Measurements from ENCODE around the gene SGCD. TPM values are rescaled to one million over a fixed set of nuclear protein-coding genes. Genes with fewer than 3 reads are reported as not detected.

The SGCD gene
- total RNA-seq, 1 donor from 2014 or later = 0.33 TPM

GRCh38 chr5:156695774-156696173 is 368.8 kb downstream of the SGCD start:
- H3K27me3 Mint-ChIP-seq (ENCODE audit: low read depth) = no peaks in the 10 kb centered on the region
- H3K4me3 Mint-ChIP-seq = no peak overlapping the region
- no peaks in the 10 kb centered on the region for H3K9me3 Mint-ChIP-seq
- DNase-seq (ENCODE audit: low read depth, low spot score) = no peak
- no peaks in the 10 kb centered on the region for H3K36me3 Mint-ChIP-seq (ENCODE audit: low read depth)
- TF ChIP-seq CTCF (conservative IDR thresholded peaks at IDR 0.05) = no peak
- H3K27ac Mint-ChIP-seq (ENCODE audit: unreplicated experiment) = no peak overlapping the region
- H3K4me1 Mint-ChIP-seq = peaks cover 11% of the 10 kb centered on the region

DNA sequence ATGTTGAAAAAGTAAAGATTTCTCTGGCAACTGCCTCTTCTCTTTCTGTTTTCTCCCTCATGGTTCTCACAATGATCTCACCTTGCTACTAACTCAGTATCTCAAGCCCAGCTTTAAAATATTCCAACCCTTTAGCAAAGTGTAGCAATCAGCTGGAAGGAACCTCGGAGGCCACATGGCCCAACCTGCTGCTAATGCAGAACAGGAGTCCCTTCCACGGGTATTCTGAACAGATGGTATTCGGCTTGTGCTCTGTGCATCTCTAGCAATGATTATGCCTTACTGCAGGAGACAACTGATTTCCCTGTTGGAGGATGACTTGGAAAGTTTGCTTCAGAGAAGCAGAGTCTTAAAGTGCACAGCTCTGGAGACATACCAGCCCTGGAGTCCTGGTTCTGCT is 371.4 kb downstream of the SGCD start:
- TF ChIP-seq CTCF (conservative IDR thresholded peaks at IDR 0.05) = no peak
- peaks cover 11% of the 10 kb centered on the region for H3K4me1 Mint-ChIP-seq
- H3K27me3 Mint-ChIP-seq (ENCODE audit: low read depth) = no peaks in the 10 kb centered on the region
- no peaks in the 10 kb centered on the region for H3K9me3 Mint-ChIP-seq
- H3K36me3 Mint-ChIP-seq (ENCODE audit: low read depth) = no peaks in the 10 kb centered on the region
- no peak overlapping the region for H3K4me3 Mint-ChIP-seq
- H3K27ac Mint-ChIP-seq (ENCODE audit: unreplicated experiment) = no peak overlapping the region
- DNase-seq (ENCODE audit: low read depth, low spot score) = no peak

GRCh38 chr5:156699147-156699546 is 372.2 kb downstream of the SGCD start:
- no peak for DNase-seq (ENCODE audit: low read depth, low spot score)
- no peaks in the 10 kb centered on the region for H3K9me3 Mint-ChIP-seq
- no peak overlapping the region for H3K4me3 Mint-ChIP-seq
- H3K27ac Mint-ChIP-seq (ENCODE audit: unreplicated experiment) = no peak overlapping the region
- H3K4me1 Mint-ChIP-seq = peaks cover 2% of the 10 kb centered on the region
- TF ChIP-seq CTCF (conservative IDR thresholded peaks at IDR 0.05) = no peak
- H3K36me3 Mint-ChIP-seq (ENCODE audit: low read depth) = no peaks in the 10 kb centered on the region
- H3K27me3 Mint-ChIP-seq (ENCODE audit: low read depth) = no peaks in the 10 kb centered on the region

- no peak for DNase-seq (ENCODE audit: low read depth, low spot score)
- H3K4me1 Mint-ChIP-seq = no peaks in the 10 kb centered on the region
- H3K9me3 Mint-ChIP-seq = no peaks in the 10 kb centered on the region
- H3K36me3 Mint-ChIP-seq (ENCODE audit: low read depth) = no peaks in the 10 kb centered on the region
- no peak overlapping the region for H3K27ac Mint-ChIP-seq (ENCODE audit: unreplicated experiment)
- no peaks in the 10 kb centered on the region for H3K27me3 Mint-ChIP-seq (ENCODE audit: low read depth)
- H3K4me3 Mint-ChIP-seq = no peak overlapping the region
- TF ChIP-seq CTCF (conservative IDR thresholded peaks at IDR 0.05) = no peak
Measured at GRCh38 chr5:156704139-156704538, 377.2 kb downstream of the SGCD start.

- DNase-seq (ENCODE audit: low read depth, low spot score) = no peak
- Mint-ChIP-seq H3K36me3 (ENCODE audit: low read depth) (no peaks in the 10 kb centered on the region), H3K9me3 (no peaks in the 10 kb centered on the region), H3K27ac (ENCODE audit: unreplicated experiment) (no peak overlapping the region), H3K4me3 (no peak overlapping the region), H3K4me1 (no peaks in the 10 kb centered on the region), H3K27me3 (ENCODE audit: low read depth) (no peaks in the 10 kb centered on the region)
- no peak for TF ChIP-seq CTCF (conservative IDR thresholded peaks at IDR 0.05)
Measured at GRCh38 chr5:156706631-156707030, 379.7 kb downstream of the SGCD start.

DNA sequence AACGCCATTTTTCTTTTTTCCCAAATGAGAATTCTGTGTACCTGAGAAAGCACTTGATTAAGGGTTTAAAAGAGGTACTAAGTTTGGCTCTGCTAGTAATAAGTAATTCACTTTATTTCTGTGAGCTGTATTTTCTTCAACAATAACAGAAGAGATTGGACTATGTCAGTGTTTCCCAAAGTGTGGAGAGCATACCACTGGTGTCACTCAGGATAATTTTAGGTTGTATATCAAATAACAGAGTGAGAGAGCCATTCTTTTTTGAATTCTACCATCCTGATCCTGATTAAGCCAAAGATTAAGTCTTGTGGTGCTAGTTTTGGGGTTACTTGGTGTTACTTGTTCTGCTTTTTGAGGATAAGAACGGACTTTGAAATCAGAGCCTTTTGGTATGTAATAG is 380.8 kb downstream of the SGCD start:
- Mint-ChIP-seq H3K9me3 (no peaks in the 10 kb centered on the region), H3K27ac (ENCODE audit: unreplicated experiment) (no peak overlapping the region), H3K36me3 (ENCODE audit: low read depth) (no peaks in the 10 kb centered on the region), H3K4me1 (no peaks in the 10 kb centered on the region), H3K27me3 (ENCODE audit: low read depth) (no peaks in the 10 kb centered on the region), H3K4me3 (no peak overlapping the region)
- no peak for DNase-seq (ENCODE audit: low read depth, low spot score)
- no peak for TF ChIP-seq CTCF (conservative IDR thresholded peaks at IDR 0.05)
